ENCODE results near the gene CACNA1C.
"Not testable (repeated sequence)": the region's sequence is repeated elsewhere in the genome, so short reads cannot be mapped to it uniquely, and the experiment has no call there.

DNA sequence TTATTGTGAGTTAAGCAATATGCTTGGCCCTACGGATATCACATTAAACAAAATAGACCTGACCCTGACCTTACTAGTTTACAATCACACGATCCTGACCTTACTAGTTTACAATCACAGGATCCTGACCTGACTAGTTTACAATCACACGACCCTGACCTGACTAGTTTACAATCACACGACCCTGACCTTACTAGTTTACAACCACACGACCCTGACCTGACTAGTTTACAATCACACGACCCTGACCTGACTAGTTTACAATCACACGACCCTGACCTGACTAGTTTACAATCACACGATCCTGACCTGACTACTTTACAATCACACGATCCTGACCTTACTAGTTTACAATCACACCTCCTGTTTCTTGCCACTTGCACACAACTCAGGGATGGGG is 202.9 kb downstream of the CACNA1C start:
- TF ChIP-seq, protein P1, sequence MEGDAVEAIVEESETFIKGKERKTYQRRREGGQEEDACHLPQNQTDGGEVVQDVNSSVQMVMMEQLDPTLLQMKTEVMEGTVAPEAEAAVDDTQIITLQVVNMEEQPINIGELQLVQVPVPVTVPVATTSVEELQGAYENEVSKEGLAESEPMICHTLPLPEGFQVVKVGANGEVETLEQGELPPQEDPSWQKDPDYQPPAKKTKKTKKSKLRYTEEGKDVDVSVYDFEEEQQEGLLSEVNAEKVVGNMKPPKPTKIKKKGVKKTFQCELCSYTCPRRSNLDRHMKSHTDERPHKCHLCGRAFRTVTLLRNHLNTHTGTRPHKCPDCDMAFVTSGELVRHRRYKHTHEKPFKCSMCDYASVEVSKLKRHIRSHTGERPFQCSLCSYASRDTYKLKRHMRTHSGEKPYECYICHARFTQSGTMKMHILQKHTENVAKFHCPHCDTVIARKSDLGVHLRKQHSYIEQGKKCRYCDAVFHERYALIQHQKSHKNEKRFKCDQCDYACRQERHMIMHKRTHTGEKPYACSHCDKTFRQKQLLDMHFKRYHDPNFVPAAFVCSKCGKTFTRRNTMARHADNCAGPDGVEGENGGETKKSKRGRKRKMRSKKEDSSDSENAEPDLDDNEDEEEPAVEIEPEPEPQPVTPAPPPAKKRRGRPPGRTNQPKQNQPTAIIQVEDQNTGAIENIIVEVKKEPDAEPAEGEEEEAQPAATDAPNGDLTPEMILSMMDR (IDR thresholded peaks at IDR 0.05) = not testable (repeated sequence)
- not testable (repeated sequence) for TF ChIP-seq POLR2A (IDR thresholded peaks at IDR 0.05)

Measured in esophagus squamous epithelium (tissue), 4 donors.